ENCODE results near the gene ASAP3. TPM values are rescaled to one million over a fixed set of nuclear protein-coding genes. Genes with fewer than 3 reads are reported as not detected.

Gene ASAP3
- total RNA-seq, 2 donors from 2014 or later = 28.2 to 50.4 TPM

DNA sequence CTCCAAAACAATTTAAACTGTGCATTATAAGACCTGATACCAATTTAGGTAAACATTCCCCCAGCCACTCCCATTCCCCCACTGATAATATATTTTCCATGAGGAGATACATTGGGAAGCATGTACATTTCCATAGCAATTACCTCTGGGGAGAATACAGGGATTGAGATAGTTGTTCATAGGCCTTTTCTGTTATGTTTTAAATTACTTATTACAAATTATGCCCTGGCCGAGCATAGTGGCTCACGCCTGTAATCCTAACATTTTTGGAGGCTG is 4.4 kb downstream of the ASAP3 start:
- TF ChIP-seq, protein P1, sequence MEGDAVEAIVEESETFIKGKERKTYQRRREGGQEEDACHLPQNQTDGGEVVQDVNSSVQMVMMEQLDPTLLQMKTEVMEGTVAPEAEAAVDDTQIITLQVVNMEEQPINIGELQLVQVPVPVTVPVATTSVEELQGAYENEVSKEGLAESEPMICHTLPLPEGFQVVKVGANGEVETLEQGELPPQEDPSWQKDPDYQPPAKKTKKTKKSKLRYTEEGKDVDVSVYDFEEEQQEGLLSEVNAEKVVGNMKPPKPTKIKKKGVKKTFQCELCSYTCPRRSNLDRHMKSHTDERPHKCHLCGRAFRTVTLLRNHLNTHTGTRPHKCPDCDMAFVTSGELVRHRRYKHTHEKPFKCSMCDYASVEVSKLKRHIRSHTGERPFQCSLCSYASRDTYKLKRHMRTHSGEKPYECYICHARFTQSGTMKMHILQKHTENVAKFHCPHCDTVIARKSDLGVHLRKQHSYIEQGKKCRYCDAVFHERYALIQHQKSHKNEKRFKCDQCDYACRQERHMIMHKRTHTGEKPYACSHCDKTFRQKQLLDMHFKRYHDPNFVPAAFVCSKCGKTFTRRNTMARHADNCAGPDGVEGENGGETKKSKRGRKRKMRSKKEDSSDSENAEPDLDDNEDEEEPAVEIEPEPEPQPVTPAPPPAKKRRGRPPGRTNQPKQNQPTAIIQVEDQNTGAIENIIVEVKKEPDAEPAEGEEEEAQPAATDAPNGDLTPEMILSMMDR (IDR thresholded peaks at IDR 0.05) = no peak
- Histone ChIP-seq H3K4me3 (no peak overlapping the region), H3K27me3 (replicated peaks; ENCODE audit: insufficient read depth) (no peaks in the 10 kb centered on the region), H3K27ac (no peak overlapping the region), H3K9me3 (no peaks in the 10 kb centered on the region), H3K36me3 (no peaks in the 10 kb centered on the region), H3K4me1 (ENCODE audit: control insufficient read depth in 1 of 2, low read depth in 2 of 2) (peaks cover 6 to 48% of the 10 kb centered on the region in 2 donors)
- DNase-seq (ENCODE audit: low spot score) (no peak), ATAC-seq (ENCODE audit: insufficient number of reproducible peaks, low FRiP score, low read depth) (no peak)

DNA sequence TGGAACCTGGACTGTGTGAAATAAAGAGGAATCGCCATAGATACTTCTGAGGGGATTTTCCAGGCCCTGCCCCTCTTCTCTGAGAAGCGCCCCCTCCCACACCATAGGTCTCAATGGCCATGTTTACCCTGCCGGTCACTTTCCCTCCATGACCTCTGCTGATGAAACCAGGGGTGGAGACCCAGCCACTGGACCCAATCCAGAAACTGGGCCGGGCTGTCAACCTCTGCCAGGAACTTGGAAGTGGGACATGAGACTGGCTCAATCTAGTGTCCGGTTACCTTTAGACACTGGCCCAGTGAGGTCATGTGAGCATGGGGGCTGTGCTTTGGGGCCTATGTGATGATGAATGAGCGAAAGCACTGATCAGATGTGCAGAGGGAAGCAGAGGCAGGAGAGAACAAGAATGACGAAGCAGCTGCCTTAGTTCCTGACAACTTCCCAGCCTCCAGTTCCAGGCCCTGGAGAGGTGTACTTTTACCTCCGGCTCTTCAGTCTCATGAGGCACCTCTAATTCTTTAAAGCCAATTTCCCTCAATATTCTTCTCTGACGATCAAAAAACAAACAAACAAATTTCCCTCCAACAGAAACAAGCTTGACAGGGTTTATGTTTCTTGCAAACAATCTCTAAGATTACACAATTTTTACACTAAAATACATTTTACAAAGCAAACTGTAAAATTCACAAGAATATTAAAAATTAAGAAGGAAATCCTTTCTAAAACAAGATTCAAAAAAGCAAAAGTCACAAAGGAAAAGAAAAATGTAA is 4.9 kb downstream of the ASAP3 start:
- no peaks in the 10 kb centered on the region for H3K36me3 ChIP-seq
- no peaks in the 10 kb centered on the region for H3K27me3 ChIP-seq (replicated peaks; ENCODE audit: insufficient read depth)
- DNase-seq (ENCODE audit: low spot score) (peak; percentile 23), ATAC-seq (ENCODE audit: insufficient number of reproducible peaks, low FRiP score, low read depth) (peak; percentile 48)
- no peak overlapping the region for H3K27ac ChIP-seq
- no peaks in the 10 kb centered on the region for H3K9me3 ChIP-seq
- no peak overlapping the region for H3K4me3 ChIP-seq
- peaks cover 6 to 49% of the 10 kb centered on the region in 2 donors for H3K4me1 ChIP-seq (ENCODE audit: control insufficient read depth in 1 of 2, low read depth in 2 of 2)
- TF ChIP-seq, protein P1 (IDR thresholded peaks at IDR 0.05) = no peak

DNA sequence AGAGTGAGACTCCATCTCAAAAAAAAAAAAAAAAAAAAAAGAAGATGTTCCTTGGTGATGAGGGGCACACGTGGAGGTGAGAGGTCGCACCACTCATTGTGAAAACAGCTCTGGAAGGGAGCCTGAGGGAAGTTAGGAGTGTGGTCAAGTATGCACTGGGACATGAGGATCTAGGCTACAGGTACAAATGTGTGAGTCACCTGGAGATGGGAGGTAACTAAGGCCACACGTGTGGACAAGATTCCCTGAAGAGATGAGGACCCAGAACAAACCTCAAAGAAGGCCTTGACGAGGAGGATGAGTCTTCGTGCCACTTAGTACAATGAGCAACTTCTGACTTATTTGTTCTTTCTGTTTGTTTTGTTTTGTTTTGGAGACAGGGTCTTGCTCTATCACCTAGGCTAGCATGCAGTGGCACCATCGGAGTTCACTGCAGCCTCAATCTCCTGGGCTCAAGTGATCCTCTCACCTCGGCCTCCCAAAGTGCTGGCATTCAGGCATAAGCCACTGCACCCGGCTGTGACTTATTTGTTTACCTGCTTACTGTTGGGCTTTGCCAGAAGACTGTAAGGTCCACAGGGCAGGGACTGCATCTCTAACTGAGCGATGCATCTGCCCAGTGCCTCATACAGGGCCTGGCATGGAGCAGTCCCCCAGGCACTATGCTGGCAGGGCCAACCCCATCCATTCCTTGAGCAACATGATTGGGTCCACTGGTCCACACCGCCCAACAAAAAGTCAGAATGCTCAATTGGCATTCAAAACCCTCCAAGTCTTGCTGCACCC is 6.4 kb downstream of the ASAP3 start:
- H3K27me3 ChIP-seq (replicated peaks; ENCODE audit: insufficient read depth) = no peaks in the 10 kb centered on the region
- H3K36me3 ChIP-seq = no peaks in the 10 kb centered on the region
- no peak for DNase-seq (ENCODE audit: low spot score)
- no peak overlapping the region for H3K4me3 ChIP-seq
- no peak overlapping the region for H3K27ac ChIP-seq
- TF ChIP-seq, protein P1 (IDR thresholded peaks at IDR 0.05) = no peak
- H3K9me3 ChIP-seq = no peaks in the 10 kb centered on the region
- H3K4me1 ChIP-seq (ENCODE audit: control insufficient read depth in 1 of 2, low read depth in 2 of 2) = peaks cover 6 to 39% of the 10 kb centered on the region in 2 donors
- no peak for ATAC-seq (ENCODE audit: insufficient number of reproducible peaks, low FRiP score, low read depth)

DNA sequence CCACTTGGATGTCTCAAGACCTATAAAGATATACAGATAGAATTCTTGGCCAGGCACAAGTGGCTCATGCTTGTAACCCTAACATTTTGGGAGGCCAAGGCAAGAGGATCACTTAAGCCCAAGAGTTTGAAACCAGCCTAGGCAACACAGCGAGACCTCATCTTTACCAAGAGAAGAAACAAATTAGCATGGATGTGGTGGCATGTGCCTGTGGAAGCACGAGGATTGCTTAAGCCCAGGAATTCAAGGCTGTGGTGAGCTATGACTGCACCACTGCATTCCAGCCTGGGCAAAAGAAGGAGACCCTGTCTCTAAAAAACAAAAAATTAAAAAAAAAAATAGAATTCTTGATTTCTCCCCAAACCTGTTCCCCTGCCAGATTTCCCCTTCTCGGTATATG is 8.3 kb downstream of the ASAP3 start:
- Histone ChIP-seq H3K4me3 (no peak overlapping the region), H3K36me3 (no peaks in the 10 kb centered on the region), H3K27ac (no peak overlapping the region), H3K9me3 (no peaks in the 10 kb centered on the region), H3K4me1 (ENCODE audit: control insufficient read depth in 1 of 2, low read depth in 2 of 2) (peaks cover 11 to 38% of the 10 kb centered on the region in 2 donors), H3K27me3 (replicated peaks; ENCODE audit: insufficient read depth) (no peaks in the 10 kb centered on the region)
- TF ChIP-seq, protein P1 (IDR thresholded peaks at IDR 0.05) = no peak
- ATAC-seq (ENCODE audit: insufficient number of reproducible peaks, low FRiP score, low read depth) (no peak), DNase-seq (ENCODE audit: low spot score) (no peak)

DNA sequence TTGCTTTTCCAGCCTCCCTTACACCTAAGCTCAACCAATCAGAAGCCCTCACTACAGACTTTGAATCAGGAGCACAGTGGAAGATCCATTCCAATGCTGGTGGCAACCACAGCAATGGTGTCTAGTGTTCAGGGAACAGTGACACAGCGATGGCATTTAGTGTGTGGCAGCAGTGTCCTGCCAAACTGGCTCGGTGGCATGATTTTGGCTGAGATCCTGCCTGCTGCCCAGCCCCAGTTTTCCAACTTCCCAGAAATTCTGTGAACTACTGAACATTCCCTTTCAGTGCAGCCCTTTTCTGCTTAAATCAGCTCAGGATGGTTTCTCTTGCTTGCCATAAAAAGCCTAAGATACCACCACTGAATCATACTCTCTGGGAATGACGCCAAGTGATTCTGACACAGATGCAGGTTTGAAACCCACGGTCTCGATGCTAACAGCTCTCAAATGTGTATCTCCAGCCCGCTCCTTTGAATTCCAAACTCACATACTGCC is 8.8 kb downstream of the ASAP3 start:
- Histone ChIP-seq H3K4me1 (ENCODE audit: control insufficient read depth in 1 of 2, low read depth in 2 of 2) (peaks cover 11 to 38% of the 10 kb centered on the region in 2 donors), H3K9me3 (no peaks in the 10 kb centered on the region), H3K4me3 (no peak overlapping the region), H3K36me3 (no peaks in the 10 kb centered on the region), H3K27ac (no peak overlapping the region), H3K27me3 (replicated peaks; ENCODE audit: insufficient read depth) (no peaks in the 10 kb centered on the region)
- ATAC-seq (ENCODE audit: insufficient number of reproducible peaks, low FRiP score, low read depth) (no peak), DNase-seq (ENCODE audit: low spot score) (peak; percentile 21)
- TF ChIP-seq, protein P1 (IDR thresholded peaks at IDR 0.05) = no peak

Data from thoracic aorta (tissue), 2 donors.